OCI-LY7 (cell line): ENCODE measurements around the gene DHFR2. TPM values are rescaled to one million over a fixed set of nuclear protein-coding genes. Genes with fewer than 3 reads are reported as not detected.

ENCODE experiments used
- BruUV-seq: library from RNA; stranded (reverse); fragments of 400-500 nt; replicated peaks from 2 replicates; lab custom pipeline; 2021; lab: Mats Ljungman, UMichigan
- CTCF ChIA-PET: fragments of 300-600 bp; sonication (Branson Sonifier 250); formaldehyde crosslinking; loops from one replicate; lab custom pipeline; 2022; ENCODE audit warnings: antibody characterized with exemption; ENCODE audit not compliant: unreplicated experiment; lab: Charles Lee
- POLR2A ChIA-PET: fragments of 300-600 bp; sonication (Branson Sonifier 250); formaldehyde crosslinking; loops from one replicate; lab custom pipeline; 2022; ENCODE audit warnings: antibody characterized with exemption; lab: Charles Lee
- DNase-seq: peaks from one replicate; pipeline ENCODE4 v3.0.0-alpha.2; 2015; ENCODE audit warnings: low spot score
- H2AFZ ChIP-seq: fragments of 200-600 bp; sonication (generic), shearing (Covaris generic); 2 replicates; pipeline ENCODE4 v1.6.1; 2014; ENCODE audit warnings: mild to moderate bottlenecking, antibody characterized with exemption, low read length, moderate library complexity
- H3K27ac ChIP-seq: fragments of 200-600 bp; sonication (generic); 2 replicates; pipeline ENCODE4 v1.5.1; 2014; ENCODE audit warnings: mixed run types, low read depth, mild to moderate bottlenecking, moderate library complexity, low read length, inconsistent platforms; ENCODE audit not compliant: poor library complexity, severe bottlenecking
- H3K36me3 ChIP-seq: fragments of 200-600 bp; sonication (generic); 2 replicates; pipeline ENCODE4 v1.6.1; 2014; ENCODE audit warnings: mild to moderate bottlenecking, antibody characterized with exemption, low read length, moderate library complexity, mixed read lengths; ENCODE audit not compliant: insufficient read depth
- H3K4me1 ChIP-seq: fragments of 200-600 bp; sonication (generic); 2 replicates; pipeline ENCODE4 v1.5.1; 2014; ENCODE audit warnings: mild to moderate bottlenecking, low read length; ENCODE audit not compliant: insufficient read depth, poor library complexity, severe bottlenecking
- H3K4me2 ChIP-seq: fragments of 200-600 bp; sonication (generic); 2 replicates; pipeline ENCODE4 v1.6.1; 2014; ENCODE audit warnings: mild to moderate bottlenecking, low read length
- H3K4me3 ChIP-seq: fragments of 200-600 bp; sonication (generic); 2 replicates; pipeline ENCODE4 v1.5.1; 2014; ENCODE audit warnings: mild to moderate bottlenecking, low read depth, low read length; ENCODE audit not compliant: poor library complexity, severe bottlenecking
- H3K79me2 ChIP-seq: fragments of 200-600 bp; sonication (generic); 2 replicates; pipeline ENCODE4 v1.6.1; 2016; ENCODE audit warnings: low read depth, mild to moderate bottlenecking, low read length, moderate library complexity, mixed read lengths; ENCODE audit not compliant: insufficient read depth
- H3K9me2 ChIP-seq: fragments of 200-600 bp; sonication (generic); 2 replicates; pipeline ENCODE4 v1.6.1; 2016; ENCODE audit warnings: mild to moderate bottlenecking, low read length, mixed read lengths; ENCODE audit not compliant: insufficient read depth
- H3K9me3 ChIP-seq: fragments of 200-600 bp; sonication (generic); 2 replicates; pipeline ENCODE4 v1.6.1; 2014; ENCODE audit warnings: mild to moderate bottlenecking, mixed run types, low read length, mixed read lengths
- H4K20me1 ChIP-seq: fragments of 200-600 bp; sonication (generic); 2 replicates; pipeline ENCODE4 v1.6.1; 2014; ENCODE audit warnings: mild to moderate bottlenecking, antibody characterized with exemption, low read length, moderate library complexity, mixed read lengths; ENCODE audit not compliant: insufficient read depth
- CTCF ChIP-seq: fragments of 200-600 bp; sonication (generic); conservative IDR thresholded peaks from 2 replicates; pipeline ENCODE4 v1.5.1; 2014; ENCODE audit warnings: mild to moderate bottlenecking, antibody characterized with exemption, low read length, moderate library complexity, mixed read lengths
- EZH2phosphoT487 ChIP-seq: fragments of 200-600 bp; sonication (generic); IDR thresholded peaks from 2 replicates; pipeline ENCODE4 v1.6.1; 2018; ENCODE audit warnings: low read depth, borderline replicate concordance, mild to moderate bottlenecking, mixed run types, antibody characterized with exemption, low read length, moderate library complexity, mixed read lengths
- intact Hi-C: fragments of 100-400 bp; cut with micrococcal nuclease; formaldehyde crosslinking; loops from one replicate; pipeline ENCODE4 v1.10.0; 2022; ENCODE audit not compliant: unreplicated experiment
- total RNA-seq, 2 experiments: library from RNA; depleted of rRNA in 1 of 2; stranded (reverse); fragments of >200 nt in 1 of 2; shearing (Covaris generic) in 1 of 2; gene quantifications; 2 replicates each; pipeline ENCODE4 v1.2.3, GENCODE V29; 2014 to 2022

DHFR2 gene
- total RNA-seq, 2 experiments from 2014 or later, result 4.5 to 5.7 TPM

- no peak overlapping the region for H3K27ac ChIP-seq
- H2AFZ ChIP-seq, result no peak overlapping the region
- POLR2A ChIA-PET, result no interaction called here
- no peak for DNase-seq
- H3K9me3 ChIP-seq, result no peaks in the 10 kb centered on the region
- peaks cover 47% of the 10 kb centered on the region for H3K36me3 ChIP-seq
- H3K79me2 ChIP-seq, result no peaks in the 10 kb centered on the region
- H3K4me3 ChIP-seq, result no peak overlapping the region
- BruUV-seq, result no TSS peak
- TF ChIP-seq EZH2phosphoT487, result no peak
- no peak for TF ChIP-seq CTCF
- H3K4me2 ChIP-seq, result no peak overlapping the region
- H3K4me1 ChIP-seq, result no peaks in the 10 kb centered on the region
- no peaks in the 10 kb centered on the region for H3K9me2 ChIP-seq
- intact Hi-C loops, result no loop called here
- CTCF ChIA-PET, result no interaction called here
- no peaks in the 10 kb centered on the region for H4K20me1 ChIP-seq
Observed at GRCh38 chr3:94098452-94098851, 35.7 kb upstream of the DHFR2 start.

- H3K79me2 ChIP-seq, result no peaks in the 10 kb centered on the region
- no peaks in the 10 kb centered on the region for H3K9me2 ChIP-seq
- no peaks in the 10 kb centered on the region for H4K20me1 ChIP-seq
- TF ChIP-seq EZH2phosphoT487, result no peak
- no peak for TF ChIP-seq CTCF
- no peak overlapping the region for H3K4me2 ChIP-seq
- H3K4me1 ChIP-seq, result no peaks in the 10 kb centered on the region
- H3K4me3 ChIP-seq, result no peak overlapping the region
- intact Hi-C loops, result no loop called here
- H2AFZ ChIP-seq, result no peak overlapping the region
- CTCF ChIA-PET, result no interaction called here
- no TSS peak for BruUV-seq
- no peaks in the 10 kb centered on the region for H3K9me3 ChIP-seq
- H3K27ac ChIP-seq, result no peak overlapping the region
- no peak for DNase-seq
- H3K36me3 ChIP-seq, result peaks cover 51% of the 10 kb centered on the region
- POLR2A ChIA-PET, result interaction anchor here (1.1 kb wide), 1 partner anchor 9 kb away, joined by 3 read pairs; no protein-coding TSS in a partner anchor
Observed at GRCh38 chr3:94095111-94095510, 32.4 kb upstream of the DHFR2 start.

- H3K9me2 ChIP-seq, result no peaks in the 10 kb centered on the region
- no peaks in the 10 kb centered on the region for H3K4me1 ChIP-seq
- ChIA-PET CTCF (no interaction called here), POLR2A (no interaction called here)
- no peaks in the 10 kb centered on the region for H4K20me1 ChIP-seq
- H3K4me3 ChIP-seq, result no peak overlapping the region
- no peak overlapping the region for H3K27ac ChIP-seq
- no peaks in the 10 kb centered on the region for H3K9me3 ChIP-seq
- no peaks in the 10 kb centered on the region for H3K79me2 ChIP-seq
- no TSS peak for BruUV-seq
- H3K4me2 ChIP-seq, result no peak overlapping the region
- TF ChIP-seq EZH2phosphoT487, result no peak
- TF ChIP-seq CTCF, result no peak
- intact Hi-C loops, result no loop called here
- no peak overlapping the region for H2AFZ ChIP-seq
- H3K36me3 ChIP-seq, result peaks cover 48% of the 10 kb centered on the region
- no peak for DNase-seq
Observed at GRCh38 chr3:94093151-94093550, 30.4 kb upstream of the DHFR2 start.
